NCI-H1417 treated with DMSO at 0.1 percent for 48 hours (cell line): ENCODE measurements around the gene CFAP57.
"Not testable (repeated sequence)": the region's sequence is repeated elsewhere in the genome, so short reads cannot be mapped to it uniquely, and the experiment has no call there.

Experiments used
- DNase-seq: peaks from one replicate; lab custom pipeline; 2025; lab: John Stamatoyannopoulos, UW

Gene CFAP57

DNA sequence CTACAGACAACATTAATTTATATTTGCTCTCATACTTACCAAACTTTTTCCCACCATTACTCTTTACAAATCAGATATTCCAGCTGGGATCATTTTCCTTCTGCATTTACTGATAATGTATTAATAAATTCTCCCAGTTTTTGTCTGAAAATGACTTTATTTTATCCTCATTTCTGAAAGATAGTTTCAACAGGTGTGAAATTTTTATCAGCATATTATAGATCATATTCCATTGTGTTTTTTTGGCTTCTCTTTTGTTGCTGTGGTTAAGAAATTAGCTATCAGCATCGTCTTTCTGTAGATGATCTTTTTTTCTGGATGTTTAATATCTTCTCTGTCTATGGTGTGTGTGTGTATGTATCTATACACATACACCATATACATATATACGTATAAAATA, 2.7 kb downstream of the CFAP57 start:
- no peak for DNase-seq

- DNase-seq = no peak
These were observed 5.6 kb downstream of the CFAP57 start for GRCh38 chr1:43177691-43178090.

GRCh38 chr1:43184388-43184787, 12.3 kb downstream of the CFAP57 start:
- no peak for DNase-seq

DNA sequence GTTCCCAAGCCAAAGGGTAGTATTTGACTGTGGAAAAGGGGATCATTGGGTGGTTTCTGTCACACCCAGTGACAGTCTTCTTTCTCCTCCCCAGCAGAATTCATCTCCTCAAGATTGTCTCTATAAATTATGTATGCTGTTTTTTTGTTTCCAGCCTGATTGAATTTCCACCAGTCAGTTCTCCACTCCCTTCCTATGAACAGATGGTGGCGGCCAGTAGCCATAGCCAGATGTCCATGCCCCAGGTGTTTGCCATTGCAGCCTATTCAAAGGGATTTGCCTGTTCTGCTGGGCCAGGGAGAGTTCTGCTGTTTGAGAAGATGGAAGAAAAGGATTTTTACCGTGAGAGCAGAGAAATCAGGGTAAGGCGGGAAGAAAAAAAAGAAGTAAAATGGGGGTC, 12.9 kb downstream of the CFAP57 start:
- DNase-seq = no peak

DNA sequence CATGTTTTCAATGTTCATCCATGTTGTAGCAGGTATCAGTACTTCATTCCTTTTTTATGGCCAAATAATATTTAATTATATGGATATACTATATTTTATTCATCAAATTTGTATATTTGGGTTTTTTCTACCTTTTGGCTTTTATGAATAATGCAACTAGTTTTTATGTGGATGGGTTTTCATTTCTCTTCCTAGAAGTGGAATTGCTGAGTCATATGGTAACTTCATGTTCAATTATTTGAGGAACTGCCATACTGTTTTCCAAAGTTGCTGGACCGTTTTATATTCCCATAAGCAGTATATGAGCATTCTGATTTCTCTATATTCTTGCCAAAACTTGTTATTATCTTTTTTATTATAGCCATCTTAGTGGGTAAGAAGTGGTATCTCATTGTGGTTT, 16.0 kb downstream of the CFAP57 start:
- DNase-seq = no peak

DNA sequence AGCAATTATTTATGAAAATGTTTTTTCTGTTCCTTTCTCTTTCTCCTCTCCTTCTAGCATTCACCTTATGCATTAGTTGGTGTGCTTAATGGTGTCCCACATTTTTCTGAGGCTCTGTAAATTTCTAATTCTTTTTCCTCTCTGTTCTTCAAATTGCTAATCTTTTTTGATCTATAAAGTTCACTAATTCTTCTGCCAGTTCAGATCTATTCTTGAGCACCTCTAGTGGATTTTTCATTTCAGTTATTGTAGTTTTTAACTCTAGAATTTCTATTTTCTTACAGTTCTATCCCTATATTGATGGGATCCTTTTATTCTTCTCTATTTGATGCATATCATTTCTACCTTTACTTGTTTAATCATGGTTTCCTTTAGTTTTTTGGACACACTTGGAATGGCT, 22.4 kb downstream of the CFAP57 start:
- no peak for DNase-seq

DNA sequence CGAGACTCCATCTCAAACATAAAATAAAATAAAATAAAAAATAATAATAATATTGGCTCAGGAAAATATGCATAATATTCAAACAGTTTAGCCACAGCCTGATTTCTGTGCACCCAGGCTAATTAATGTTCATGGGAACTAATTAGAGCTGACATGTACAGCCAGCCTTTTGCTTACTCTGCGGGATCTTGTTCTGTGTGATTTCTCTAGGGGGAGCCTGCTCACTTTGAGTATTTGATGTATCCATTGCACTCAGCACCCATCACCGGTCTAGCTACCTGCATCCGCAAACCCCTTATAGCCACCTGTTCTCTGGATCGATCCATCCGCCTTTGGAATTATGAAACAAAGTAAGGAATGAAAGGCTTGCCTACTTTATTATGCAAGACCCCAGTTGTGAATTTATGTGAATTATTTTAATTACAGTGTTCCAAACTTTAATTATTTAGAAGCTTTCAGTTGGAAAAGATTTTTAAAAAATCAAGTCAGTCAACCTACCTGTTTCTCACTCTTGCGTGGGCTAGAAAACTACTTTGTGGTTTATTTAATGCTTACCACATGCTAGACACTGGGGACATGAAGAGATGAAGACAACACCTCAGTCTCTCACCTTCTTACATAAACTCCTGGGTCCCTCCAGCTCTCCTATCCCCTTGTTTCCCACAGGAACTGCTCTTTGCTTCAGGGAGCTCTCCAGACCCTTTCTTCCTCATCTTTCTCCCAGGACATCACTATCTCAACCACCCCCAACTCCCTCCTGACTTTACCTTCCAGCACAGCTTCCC, 25.4 kb downstream of the CFAP57 start:
- no peak for DNase-seq

DNA sequence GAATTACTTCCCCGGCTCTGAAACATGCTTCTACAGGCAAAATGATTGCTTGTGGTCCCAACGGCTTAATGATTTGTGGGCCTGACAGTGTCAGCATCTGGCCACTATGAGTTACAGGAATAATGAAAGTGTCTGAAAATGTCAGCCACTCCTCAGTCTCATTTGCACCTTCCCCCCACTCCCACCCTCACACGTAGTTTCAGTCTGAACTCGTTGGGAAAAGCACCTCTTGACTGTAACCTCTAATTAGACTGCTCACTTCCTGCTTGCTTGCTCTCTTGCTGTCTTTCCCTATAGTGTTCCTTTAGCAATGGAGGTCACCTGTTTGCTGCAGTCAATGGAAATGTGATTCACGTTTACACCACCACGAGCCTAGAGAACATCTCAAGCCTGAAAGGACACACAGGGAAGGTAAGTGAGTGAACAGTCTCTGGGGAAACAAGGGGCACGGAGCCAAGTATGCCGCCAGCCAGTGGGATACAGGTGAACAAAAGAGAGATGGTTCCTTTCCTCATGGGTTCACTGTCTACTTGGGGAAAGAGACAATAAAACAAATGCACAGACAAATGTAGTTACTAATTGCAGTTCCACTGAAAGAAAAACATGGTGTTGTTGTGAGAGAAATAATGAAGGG, 27.1 kb downstream of the CFAP57 start:
- peak; percentile 61 for DNase-seq

DNA sequence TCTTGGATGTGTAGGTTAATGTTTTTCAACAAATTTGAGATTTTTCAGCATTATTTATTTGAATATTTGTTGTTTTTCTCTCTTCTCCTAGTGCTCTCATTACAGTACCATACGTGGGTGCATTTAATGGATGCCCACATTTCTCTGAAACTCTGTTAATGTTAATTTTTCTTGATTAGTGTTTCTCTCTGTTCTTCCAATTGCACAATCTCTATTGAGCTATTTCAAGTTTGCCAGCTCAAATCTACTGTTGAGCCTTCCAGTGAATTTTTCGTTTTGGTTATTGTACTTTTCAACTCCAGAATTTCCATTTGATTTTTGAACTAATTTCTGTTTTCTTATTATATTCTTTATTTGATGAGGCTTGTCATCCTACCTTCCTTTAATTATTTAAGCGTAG, 31.7 kb downstream of the CFAP57 start:
- DNase-seq = no peak

DNA sequence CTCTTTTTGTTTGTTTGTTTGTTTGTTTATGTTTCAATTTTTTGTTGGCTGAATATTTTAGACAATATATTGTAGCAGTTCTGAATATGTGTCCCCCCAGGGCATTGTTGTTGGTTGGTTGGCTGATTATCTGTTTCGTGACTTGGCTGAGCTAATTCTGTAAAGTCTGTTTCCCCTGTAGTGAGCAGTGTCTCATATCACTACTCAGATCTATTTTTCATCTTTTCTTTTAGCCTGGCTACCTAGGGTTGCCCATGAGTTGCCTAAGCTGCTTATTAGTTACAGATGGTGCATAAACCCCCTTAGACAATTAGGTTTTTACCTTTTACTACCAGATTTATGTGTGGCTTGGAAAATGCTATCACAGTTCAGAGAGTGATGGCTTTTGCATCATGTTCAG, 32.3 kb downstream of the CFAP57 start:
- no peak for DNase-seq

DNA sequence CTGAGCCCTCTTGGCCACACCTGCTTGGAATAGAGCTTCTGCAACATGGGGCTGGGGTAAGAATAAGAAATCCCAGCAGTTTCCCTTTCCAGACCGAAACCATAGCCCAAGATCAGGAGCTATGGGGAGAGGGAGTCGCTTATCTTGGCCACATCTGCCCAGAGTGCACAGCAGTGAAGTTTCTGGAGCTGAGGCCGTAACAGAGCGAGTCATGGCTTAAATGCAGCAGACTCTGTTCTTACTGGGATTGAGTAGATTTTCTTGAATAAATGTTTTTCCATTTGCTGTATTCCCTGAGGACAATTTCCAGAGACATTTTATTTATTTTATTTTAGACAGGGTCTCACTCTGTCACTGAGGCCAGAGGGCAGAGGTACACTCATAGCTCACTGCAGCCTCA, 33.5 kb downstream of the CFAP57 start:
- no peak for DNase-seq

DNA sequence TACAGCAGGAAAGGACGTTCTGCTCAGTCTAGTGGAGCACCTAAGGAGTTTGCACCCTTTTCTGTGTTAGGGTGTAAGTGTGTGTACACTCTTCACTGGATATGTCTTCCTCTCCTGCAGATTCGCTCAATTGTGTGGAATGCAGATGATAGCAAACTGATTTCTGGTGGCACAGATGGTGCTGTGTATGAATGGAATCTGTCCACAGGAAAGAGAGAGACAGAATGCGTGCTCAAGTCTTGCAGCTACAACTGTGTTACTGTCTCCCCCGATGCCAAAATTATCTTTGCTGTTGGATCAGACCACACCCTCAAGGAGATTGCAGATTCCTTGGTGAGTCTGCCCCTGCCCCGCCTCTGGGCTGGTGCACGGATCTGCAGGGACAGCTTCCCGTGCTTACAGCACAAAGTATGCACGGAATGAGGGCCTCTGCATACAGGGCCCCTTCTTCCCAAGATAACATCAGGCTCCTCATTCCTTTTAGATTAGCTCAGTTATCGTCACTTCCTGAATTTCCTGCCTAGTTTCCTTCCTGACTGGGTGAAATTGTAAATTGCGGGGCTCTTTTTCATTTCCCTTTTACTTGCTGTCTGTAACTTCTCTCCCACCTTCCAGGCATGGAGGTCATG, 34.6 kb downstream of the CFAP57 start:
- DNase-seq = no peak

DNA sequence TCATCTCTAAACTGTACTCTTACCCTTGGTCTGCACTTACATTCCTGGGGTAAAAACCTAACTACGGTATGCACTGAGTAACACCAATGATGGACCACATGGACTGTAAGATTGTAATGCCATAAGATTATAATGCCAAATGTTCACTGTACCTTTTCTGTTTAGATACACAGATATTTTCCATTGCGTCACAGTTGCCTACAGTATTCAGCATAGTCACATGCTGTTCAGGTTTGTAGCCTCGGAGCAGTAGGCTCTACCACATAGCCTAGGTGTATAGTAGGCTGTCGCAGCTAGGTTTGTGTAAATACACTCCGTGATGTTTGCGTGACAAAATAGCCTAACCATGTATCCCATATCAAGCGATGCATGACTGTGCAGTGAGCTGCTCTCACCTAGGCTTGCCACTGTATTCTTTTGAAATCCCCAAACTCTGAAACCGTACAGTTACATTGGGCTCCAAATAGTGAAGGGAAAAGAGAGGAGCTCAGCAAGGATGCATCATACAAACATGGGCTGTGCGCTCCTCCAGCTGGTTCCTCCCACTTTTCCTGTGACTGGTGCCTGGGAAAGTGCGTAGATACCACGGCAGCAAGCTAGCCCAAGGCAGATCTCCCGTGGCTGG, 35.2 kb downstream of the CFAP57 start:
- DNase-seq = no peak

GRCh38 chr1:43208277-43208676, 36.1 kb downstream of the CFAP57 start:
- not testable (repeated sequence) for DNase-seq

DNA sequence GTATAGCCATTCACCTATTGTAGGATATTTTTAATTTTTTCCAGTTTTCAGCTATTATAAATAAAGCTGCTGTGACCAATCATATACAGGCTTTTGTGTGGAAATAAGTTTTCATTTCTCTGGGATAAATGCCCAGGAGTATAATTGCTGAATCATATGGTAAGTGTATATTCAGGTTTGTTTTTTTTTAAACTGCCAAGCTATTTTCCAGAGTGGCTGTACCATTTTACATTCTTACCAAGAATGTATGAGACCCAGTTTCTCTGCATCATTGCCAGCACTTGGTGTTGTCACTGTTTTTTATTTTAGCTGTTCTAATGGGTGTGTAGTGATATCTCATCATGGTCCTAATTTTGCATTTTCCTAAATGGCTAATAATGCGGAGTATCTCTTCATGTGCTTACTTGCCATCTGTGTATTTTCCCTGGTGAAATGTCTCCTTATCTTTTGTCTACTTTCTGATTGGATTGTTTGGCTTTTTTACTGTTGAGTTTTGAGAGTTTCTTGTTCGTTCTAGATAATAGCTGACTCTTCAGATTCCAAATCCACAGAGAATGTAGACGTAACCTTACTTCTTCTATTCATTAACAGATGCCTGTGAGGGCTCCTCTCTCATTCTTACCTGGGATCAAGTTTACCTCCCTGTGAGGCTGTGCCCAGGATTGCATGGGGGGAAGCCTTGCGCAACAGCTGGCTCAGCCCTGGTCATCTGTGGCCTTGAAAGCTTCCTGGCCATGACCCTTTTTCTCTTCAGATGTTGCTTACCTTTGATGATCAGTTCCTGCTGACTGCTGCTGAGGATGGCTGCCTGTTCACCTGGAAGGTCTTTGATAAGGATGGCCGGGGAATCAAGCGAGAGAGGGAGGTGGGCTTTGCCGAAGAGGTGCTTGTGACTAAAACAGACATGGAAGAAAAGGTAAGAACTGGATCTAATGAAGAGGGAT, 42.6 kb downstream of the CFAP57 start:
- no peak for DNase-seq

DNA sequence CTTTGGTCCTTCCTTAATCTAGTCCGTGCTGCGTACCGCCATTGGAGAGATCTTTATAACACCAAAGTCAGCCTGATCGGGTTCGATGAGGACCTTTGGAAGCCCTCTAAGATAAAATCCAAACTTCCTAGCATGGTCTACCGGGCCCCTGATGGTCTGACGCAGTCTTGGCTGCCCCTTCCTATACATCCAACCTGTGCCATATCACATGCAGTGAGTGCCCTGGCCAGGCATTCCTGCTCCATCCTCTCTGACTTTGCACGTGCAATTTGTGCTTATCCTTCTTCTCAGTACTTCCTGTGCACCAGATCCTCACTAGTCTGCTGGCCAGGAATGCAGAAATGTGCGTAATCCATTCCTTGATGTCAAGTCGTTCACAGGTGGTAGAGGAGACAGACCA, 45.6 kb downstream of the CFAP57 start:
- DNase-seq = no peak

DNA sequence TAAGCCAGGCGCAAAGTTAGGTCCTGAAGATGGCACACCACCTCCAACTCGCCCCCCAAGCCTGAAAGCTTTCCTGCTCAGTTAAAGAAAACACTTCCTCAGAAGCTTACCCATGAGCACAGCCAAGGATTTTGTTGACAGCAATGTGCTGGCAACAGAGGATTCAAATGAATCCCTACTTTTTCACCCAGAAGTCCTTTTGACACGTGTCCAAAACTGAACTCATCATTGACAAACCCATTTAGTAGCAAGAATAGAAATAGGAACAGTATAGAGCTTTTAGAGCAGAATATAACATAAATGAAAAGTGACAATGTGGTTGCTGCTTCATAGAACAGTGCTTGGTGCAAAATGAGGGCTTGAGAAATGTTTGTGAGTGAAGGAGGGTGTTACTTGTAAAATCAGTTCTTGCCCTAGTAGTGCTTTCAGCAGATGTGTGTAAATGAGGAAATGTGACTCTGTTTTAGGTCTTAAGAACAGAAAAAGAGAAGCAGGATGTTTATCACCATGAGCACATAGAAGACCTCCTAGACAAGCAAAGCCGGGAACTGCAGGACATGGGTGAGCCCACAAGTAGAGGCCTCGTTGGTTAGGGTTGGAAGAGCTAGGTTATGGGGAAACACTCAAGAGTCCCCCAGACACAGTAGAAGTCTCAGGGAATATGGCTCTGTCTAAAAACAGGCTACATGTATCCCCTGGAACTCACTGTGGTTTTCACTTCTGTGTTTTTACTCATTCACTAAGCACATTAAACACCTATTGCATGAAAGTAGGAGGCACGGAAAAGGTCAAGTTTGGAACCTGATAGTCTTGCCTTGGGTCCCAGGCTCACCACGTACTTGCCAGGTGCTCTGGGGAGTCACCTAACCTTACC, 49.0 kb downstream of the CFAP57 start:
- DNase-seq = no peak

GRCh38 chr1:43221797-43222196, 49.7 kb downstream of the CFAP57 start:
- DNase-seq = no peak

GRCh38 chr1:43222879-43223278, 50.7 kb downstream of the CFAP57 start:
- no peak for DNase-seq

GRCh38 chr1:43225168-43225567, 53.0 kb downstream of the CFAP57 start:
- DNase-seq = no peak
